Stimulated activated CD8-positive, alpha-beta memory T cell treated with anti-CD3 and anti-CD28 coated beads, Interleukin-2, amount 100 ng/mL, for 1 hour (primary cell): Measurements from ENCODE around the gene PNPLA7.
"Not testable (repeated sequence)": the region's sequence is repeated elsewhere in the genome, so short reads cannot be mapped to it uniquely, and the experiment has no call there.

ENCODE experiments used
- DNase-seq, 2 donors: peaks; one replicate each; pipeline ENCODE4 v3.0.0-alpha.2; 2020; ENCODE audit warnings: low read depth in 2 of 2

PNPLA7 gene

GRCh38 chr9:137480686-137481683 is 69.2 kb downstream of the PNPLA7 start:
- DNase-seq, result no peak

- no peak for DNase-seq
Observed at GRCh38 chr9:137479892-137480685, 70.1 kb downstream of the PNPLA7 start.

DNA sequence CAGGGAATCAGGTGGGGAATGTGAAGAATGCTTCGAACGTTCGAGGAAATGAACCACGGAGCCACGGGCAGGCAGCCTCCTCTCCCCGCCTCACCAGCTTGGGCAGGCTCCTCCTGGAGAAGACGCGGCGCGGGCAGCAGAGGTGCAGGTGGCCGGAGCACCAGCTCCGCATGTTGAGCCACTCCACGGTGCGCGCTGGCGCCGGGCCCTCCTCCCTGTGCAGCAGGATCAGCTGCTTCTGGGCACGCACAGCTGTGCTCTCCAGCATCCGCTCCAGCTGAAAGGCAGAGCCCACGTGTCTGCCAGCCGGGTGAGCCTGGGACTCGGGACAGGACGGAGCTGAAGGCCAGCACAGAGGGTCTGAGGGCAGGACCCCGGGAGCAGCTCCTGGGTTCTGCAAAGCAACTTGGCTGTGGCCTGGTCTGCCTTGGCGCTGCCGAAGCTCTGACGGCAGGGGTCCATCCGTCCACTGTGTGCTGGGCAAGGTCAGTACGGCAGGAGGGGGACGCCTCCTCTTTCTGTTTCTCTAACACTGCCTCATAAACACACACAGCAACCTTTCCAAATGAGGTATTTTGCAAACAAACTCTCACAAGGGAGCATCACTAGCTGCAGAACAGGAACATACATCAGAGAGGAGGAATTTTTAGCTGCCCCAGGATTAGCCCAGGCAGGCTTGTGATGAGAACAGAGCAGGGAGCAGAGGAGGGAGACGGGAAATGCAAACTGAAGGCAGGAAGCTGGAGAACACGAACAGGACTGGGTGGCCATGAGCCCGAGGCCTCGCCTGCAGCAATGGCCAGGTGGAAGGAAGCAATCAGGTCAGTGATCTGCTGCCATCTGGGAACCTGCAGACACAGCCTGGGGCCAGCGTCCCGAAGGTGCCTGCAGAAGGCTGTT is 71.0 kb downstream of the PNPLA7 start:
- no peak for DNase-seq

GRCh38 chr9:137478613-137478961 is 71.6 kb downstream of the PNPLA7 start:
- DNase-seq, result no peak

DNA sequence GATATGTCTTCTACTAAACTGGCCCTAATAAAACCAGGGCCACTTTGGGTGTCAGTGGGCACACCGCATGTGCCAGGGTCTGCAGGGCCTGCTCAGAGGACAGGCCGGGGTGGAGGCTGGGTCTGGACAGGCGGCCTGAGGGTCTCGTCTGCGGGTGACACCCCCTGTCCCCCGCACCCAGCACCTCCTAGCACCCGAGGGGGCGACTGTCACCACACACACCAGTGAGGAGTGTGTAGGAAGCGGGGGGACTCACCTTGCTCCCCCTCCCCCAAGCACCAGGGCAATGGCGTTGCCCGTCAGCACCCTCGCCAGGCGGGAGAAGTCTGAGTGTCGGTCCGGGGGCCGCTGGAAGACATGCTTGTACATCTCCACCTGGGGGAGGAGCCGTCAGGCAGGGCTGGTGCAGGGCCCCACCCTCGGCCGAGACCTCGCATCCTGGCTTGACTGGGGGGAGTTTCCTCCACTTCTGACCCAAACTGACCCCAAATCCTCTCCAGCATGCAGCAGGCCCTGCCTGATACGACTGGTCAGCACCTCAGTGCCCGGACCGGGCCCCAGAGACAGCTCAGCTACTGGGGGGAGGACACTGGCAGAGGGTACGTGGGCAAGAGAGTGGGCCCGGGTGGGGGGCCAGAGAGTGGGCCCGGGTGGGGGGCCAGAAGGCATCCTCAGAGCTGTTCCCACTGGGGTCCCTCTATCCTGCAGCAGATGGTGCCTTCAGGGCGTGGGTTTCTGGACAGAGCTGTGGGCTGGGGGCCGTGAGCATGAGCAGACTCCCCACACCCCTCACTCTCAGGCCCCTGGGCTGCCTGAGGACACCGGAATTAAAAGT is 72.2 kb downstream of the PNPLA7 start:
- no peak for DNase-seq

DNA sequence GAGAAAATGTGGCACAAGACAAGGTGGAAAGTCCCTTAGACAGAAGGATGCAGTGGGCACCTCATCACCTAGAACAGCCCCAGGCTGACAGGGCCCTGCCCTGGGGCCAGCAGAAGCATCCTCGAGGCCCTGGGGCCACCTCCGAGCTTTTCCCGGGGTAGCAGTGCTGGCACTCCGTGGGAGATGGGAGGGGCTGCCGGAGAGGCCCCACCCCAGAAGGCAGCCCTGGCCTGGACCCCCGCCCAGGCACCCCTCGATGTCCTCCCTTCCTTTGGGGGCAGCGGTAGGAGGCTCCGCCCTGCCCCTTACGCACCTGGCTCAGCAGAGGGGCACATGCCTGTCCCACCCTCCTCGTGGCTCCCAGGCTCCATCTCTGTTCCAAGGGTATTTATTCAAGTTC is 73.3 kb downstream of the PNPLA7 start:
- no peak for DNase-seq

- DNase-seq, result no peak
Observed at GRCh38 chr9:137475666-137476065, 74.5 kb downstream of the PNPLA7 start.

DNA sequence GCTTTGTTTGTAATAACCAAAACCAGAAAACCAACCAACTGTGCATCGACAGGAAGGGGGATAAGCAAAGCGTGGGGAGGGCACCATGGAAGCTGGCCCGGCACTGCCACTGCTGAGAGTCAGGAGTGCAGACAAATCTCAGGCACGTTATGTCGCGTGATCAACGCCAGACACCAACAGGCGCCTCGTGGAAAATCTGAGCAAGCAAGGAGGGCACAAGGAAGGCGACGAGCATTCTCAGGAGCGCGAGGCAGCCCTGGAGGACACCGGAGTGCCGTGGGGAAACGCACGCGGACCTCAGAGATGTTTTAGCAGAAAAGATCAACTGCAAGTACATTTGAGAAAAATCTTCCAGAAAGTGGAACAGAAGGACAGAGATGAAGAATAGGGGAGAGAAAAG is 75.9 kb downstream of the PNPLA7 start:
- no peak for DNase-seq

DNA sequence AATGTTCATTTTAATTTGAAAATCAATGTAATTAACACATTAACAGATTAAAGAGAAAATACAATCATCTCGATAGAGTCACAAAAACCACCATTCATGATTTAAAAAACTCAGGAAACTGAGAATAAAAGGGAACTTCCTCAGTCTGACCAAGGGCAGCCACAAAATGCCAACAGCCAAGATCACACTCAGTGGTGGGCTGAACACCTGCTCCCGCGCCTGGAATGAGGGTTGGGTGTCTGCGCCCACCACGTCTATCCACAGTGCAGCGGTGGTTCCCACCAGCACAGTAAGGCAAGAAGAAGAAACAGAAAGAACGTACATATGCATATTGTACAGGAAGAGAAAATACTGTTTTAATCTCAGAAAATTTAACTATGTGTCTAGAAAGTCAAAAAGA is 79.4 kb downstream of the PNPLA7 start:
- DNase-seq, result no peak

DNA sequence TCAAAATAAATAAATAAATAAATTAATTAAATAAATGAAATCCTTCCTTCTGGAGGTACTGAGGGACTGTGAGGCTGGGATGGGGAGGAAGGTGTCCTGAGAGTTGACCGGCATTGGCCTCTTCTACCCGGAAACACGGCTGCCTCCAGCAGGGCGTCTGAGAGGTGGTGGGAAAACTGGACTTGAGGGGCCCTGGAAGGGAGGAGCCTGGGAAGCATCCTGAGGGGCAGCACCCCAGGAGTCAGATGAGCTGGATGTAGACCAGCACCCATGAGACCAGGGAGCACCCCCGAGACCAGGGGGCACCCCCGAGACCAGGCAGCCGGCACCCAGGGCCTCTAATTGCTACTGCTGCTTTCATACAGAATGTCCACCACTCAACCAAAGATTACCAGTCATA is 82.3 kb downstream of the PNPLA7 start:
- no peak for DNase-seq

GRCh38 chr9:137467161-137467581 is 83.0 kb downstream of the PNPLA7 start:
- DNase-seq, result no peak

- not testable (repeated sequence) for DNase-seq
Observed at GRCh38 chr9:137466389-137467085, 83.7 kb downstream of the PNPLA7 start.

GRCh38 chr9:137465720-137466388 is 84.3 kb downstream of the PNPLA7 start:
- no peak for DNase-seq

GRCh38 chr9:137465000-137465719 is 85.0 kb downstream of the PNPLA7 start:
- DNase-seq, result no peak

GRCh38 chr9:137464291-137464999 is 85.8 kb downstream of the PNPLA7 start:
- DNase-seq, result no peak

GRCh38 chr9:137463931-137464290 is 86.3 kb downstream of the PNPLA7 start:
- no peak for DNase-seq

GRCh38 chr9:137462986-137463930 is 86.9 kb downstream of the PNPLA7 start:
- DNase-seq, result no peak
